IMR-90 (cell line): Measurements from ENCODE around the gene DNAH8. TPM values are rescaled to one million over a fixed set of nuclear protein-coding genes. Genes with fewer than 3 reads are reported as not detected.

Experiments used
- ATAC-seq: fragments of 200-7000 bp; cut with Tn5 transposase; 2 replicates; pipeline ENCODE4 v1.9.1; 2020; ENCODE audit warnings: low read depth, mild to moderate bottlenecking, moderate library complexity
- BruUV-seq: library from RNA; stranded (reverse); fragments of 400-500 nt; replicated peaks from 2 replicates; lab custom pipeline; 2021; lab: Mats Ljungman, UMichigan
- CTCF ChIA-PET: fragments of 300-600 bp; formaldehyde crosslinking; extraction: SDS; loops from one replicate; lab custom pipeline; 2021; ENCODE audit warnings: antibody characterized with exemption; lab: Yijun Ruan, JAX
- POLR2A ChIA-PET: fragments of 300-600 bp; sonication (Branson Sonifier 250); formaldehyde crosslinking; loops from one replicate; lab custom pipeline; 2022; ENCODE audit warnings: antibody characterized with exemption; ENCODE audit not compliant: unreplicated experiment; lab: Charles Lee
- DNase-seq: peaks from one replicate; pipeline ENCODE4 v3.0.0; 2013
- H2AFZ ChIP-seq: replicated peaks from 2 replicates; pipeline ENCODE3; 2013; ENCODE audit warnings: low read length, mild to moderate bottlenecking; ENCODE audit not compliant: poor library complexity
- H2AK5ac ChIP-seq: 2 replicates; pipeline ENCODE4 v1.6.1; 2013; ENCODE audit warnings: low read depth, low read length, inconsistent platforms
- H2AK9ac ChIP-seq: replicated peaks from 2 replicates; pipeline ENCODE3; 2013; ENCODE audit warnings: mild to moderate bottlenecking, low read depth, low read length, moderate library complexity; ENCODE audit not compliant: poor library complexity
- H2BK120ac ChIP-seq: 2 replicates; pipeline ENCODE4 v1.6.1; 2013; ENCODE audit warnings: low read depth, low read length, inconsistent platforms
- H2BK15ac ChIP-seq: 3 replicates; pipeline ENCODE4 v1.6.1; 2013; ENCODE audit warnings: low read depth, low read length, inconsistent platforms
- H2BK20ac ChIP-seq: 2 replicates; pipeline ENCODE4 v1.6.1; 2013; ENCODE audit warnings: low read depth, mild to moderate bottlenecking, inconsistent platforms, low read length, moderate library complexity
- H2BK5ac ChIP-seq: 2 replicates; pipeline ENCODE4 v1.6.1; 2013; ENCODE audit warnings: mild to moderate bottlenecking, low read depth, low read length, inconsistent platforms; ENCODE audit not compliant: poor library complexity, severe bottlenecking
- H3K14ac ChIP-seq: replicated peaks from 2 replicates; pipeline ENCODE4 v1.6.1; 2013; ENCODE audit warnings: low read depth, low read length, inconsistent platforms
- H3K18ac ChIP-seq: 2 replicates; pipeline ENCODE4 v1.6.1; 2013; ENCODE audit warnings: low read depth, low read length, control low read depth
- H3K23ac ChIP-seq: 2 replicates; pipeline ENCODE4 v1.6.1; 2013; ENCODE audit warnings: low read depth, low read length, inconsistent platforms
- H3K27ac ChIP-seq: 2 replicates; pipeline ENCODE4 v1.5.1; 2013; ENCODE audit warnings: mild to moderate bottlenecking, control low read depth, low read length; ENCODE audit not compliant: insufficient read depth
- H3K27me3 ChIP-seq: 2 replicates; pipeline ENCODE4 v1.6.1; 2013; ENCODE audit warnings: low read length; ENCODE audit not compliant: control insufficient read depth, insufficient read depth
- H3K36me3 ChIP-seq: 2 replicates; pipeline ENCODE4 v1.6.1; 2013; ENCODE audit warnings: low read length, mixed read lengths; ENCODE audit not compliant: control insufficient read depth, insufficient read depth
- H3K4ac ChIP-seq: 2 replicates; pipeline ENCODE4 v1.6.1; 2013; ENCODE audit warnings: low read depth, low read length, inconsistent platforms
- H3K4me1 ChIP-seq: 2 replicates; pipeline ENCODE4 v1.6.1; 2013; ENCODE audit warnings: low read length, mixed read lengths; ENCODE audit not compliant: control insufficient read depth, insufficient read depth
- H3K4me2 ChIP-seq: 2 replicates; pipeline ENCODE4 v1.6.1; 2013; ENCODE audit warnings: low read depth, mild to moderate bottlenecking, control low read depth, low read length, moderate library complexity
- H3K4me3 ChIP-seq: 2 replicates; pipeline ENCODE4 v1.5.1; 2013; ENCODE audit warnings: low read depth, mild to moderate bottlenecking, control low read depth, low read length, moderate library complexity; ENCODE audit not compliant: insufficient read depth
- H3K56ac ChIP-seq: 2 replicates; pipeline ENCODE4 v1.6.1; 2013; ENCODE audit warnings: low read length, inconsistent platforms; ENCODE audit not compliant: insufficient read depth; ENCODE audit errors: extremely low read depth
- H3K79me1 ChIP-seq, 2 experiments: 2 replicates each; pipeline ENCODE4 v1.6.1; 2013; ENCODE audit warnings: low read length in 2 of 2, inconsistent platforms in 1 of 2, low read depth in 1 of 2
- H3K9ac ChIP-seq: 2 replicates; pipeline ENCODE4 v1.6.1; 2013; ENCODE audit warnings: low read depth, low read length, control low read depth
- H3K9me1 ChIP-seq: 2 replicates; pipeline ENCODE4 v1.6.1; 2013; ENCODE audit warnings: low read length, inconsistent platforms; ENCODE audit not compliant: insufficient read depth
- H3K9me3 ChIP-seq: 2 replicates; pipeline ENCODE4 v1.6.1; 2013; ENCODE audit warnings: low read length; ENCODE audit not compliant: control insufficient read depth, insufficient read depth
- H4K20me1 ChIP-seq: 2 replicates; pipeline ENCODE4 v1.6.1; 2013; ENCODE audit warnings: low read length, inconsistent platforms; ENCODE audit not compliant: insufficient read depth
- H4K5ac ChIP-seq: 2 replicates; pipeline ENCODE4 v1.6.1; 2013; ENCODE audit warnings: mild to moderate bottlenecking, low read depth, low read length, control low read depth
- H4K8ac ChIP-seq, 2 experiments: 2 replicates each; pipeline ENCODE4 v1.6.1; 2013; ENCODE audit warnings: low read depth in 2 of 2, low read length in 2 of 2, control low read depth in 1 of 2, inconsistent platforms in 1 of 2
- H4K91ac ChIP-seq: 2 replicates; pipeline ENCODE4 v1.6.1; 2013; ENCODE audit warnings: low read depth, low read length, inconsistent platforms; ENCODE audit not compliant: insufficient read depth
- BHLHE40 ChIP-seq: fragments of 150-350 bp; IDR thresholded peaks from 2 replicates; pipeline ENCODE4 v1.6.1; 2016; ENCODE audit warnings: mild to moderate bottlenecking, low read depth, low read length
- CHD1 ChIP-seq: IDR thresholded peaks from 2 replicates; pipeline ENCODE4 v1.6.1; 2012; ENCODE audit warnings: low read depth, low read length, improper control_type of control experiment
- ELK1 ChIP-seq: fragments of 150-350 bp; IDR thresholded peaks from 2 replicates; pipeline ENCODE4 v1.6.1; 2016; ENCODE audit warnings: low read depth, mild to moderate bottlenecking, low read length, moderate library complexity, borderline replicate concordance
- FOS ChIP-seq: fragments of 150-350 bp; IDR thresholded peaks from 2 replicates; pipeline ENCODE4 v1.6.1; 2016; ENCODE audit warnings: low read depth, low read length
- MAZ ChIP-seq: IDR thresholded peaks from 2 replicates; pipeline ENCODE4 v1.6.1; 2012; ENCODE audit warnings: low read depth, mild to moderate bottlenecking, low read length, improper control_type of control experiment, moderate library complexity, borderline replicate concordance
- NFE2L2 ChIP-seq: fragments of 150-350 bp; IDR thresholded peaks from 2 replicates; pipeline ENCODE4 v1.6.1; 2016; ENCODE audit warnings: low read depth, mild to moderate bottlenecking, low read length
- POLR2A ChIP-seq: IDR thresholded peaks from 2 replicates; pipeline ENCODE4 v1.6.1; 2012; ENCODE audit warnings: mild to moderate bottlenecking, low read depth, low read length
- RAD21 ChIP-seq: IDR thresholded peaks from 2 replicates; pipeline ENCODE4 v1.6.1; 2012; ENCODE audit warnings: low read length, improper control_type of control experiment
- RCOR1 ChIP-seq: IDR thresholded peaks from 2 replicates; pipeline ENCODE4 v1.6.1; 2012; ENCODE audit warnings: mild to moderate bottlenecking, low read length, improper control_type of control experiment; ENCODE audit not compliant: insufficient replicate concordance
- RFX5 ChIP-seq: IDR thresholded peaks from 2 replicates; pipeline ENCODE4 v1.8.0; 2012; ENCODE audit warnings: low read depth, mild to moderate bottlenecking, low read length, moderate library complexity
- SMC3 ChIP-seq: fragments of 150-350 bp; IDR thresholded peaks from 2 replicates; pipeline ENCODE4 v1.6.1; 2016; ENCODE audit warnings: low read depth, mild to moderate bottlenecking, antibody characterized with exemption, low read length, moderate library complexity
- WGBS, 2 experiments: methylation state at CpG; one replicate each; pipeline versions ENCODE4 v1.1.5 to v1.1.7; 2013; ENCODE audit warnings: missing lambda C conversion rate in 2 of 2; ENCODE audit not compliant: insufficient read length in 1 of 2; ENCODE audit errors: extremely low coverage in 2 of 2; 5-methylcytosine and 5-hydroxymethylcytosine counted together
- dilution Hi-C: fragments of 300-500 bp; cut with HindIII; formaldehyde crosslinking; loops from one replicate; pipeline ENCODE4 v1.14.3; 2018; ENCODE audit warnings: low sequenced_read_pairs; ENCODE audit not compliant: unreplicated experiment
- in situ Hi-C: fragments of 300-500 bp; cut with MboI; formaldehyde crosslinking; loops from 3 replicates; pipeline ENCODE4 v1.14.3; 2019; ENCODE audit warnings: low sequenced_read_pairs, inconsistent platforms, mixed read lengths
- intact Hi-C: fragments of 100-400 bp; cut with micrococcal nuclease; formaldehyde crosslinking; loops from 2 replicates; pipeline ENCODE4 v1.10.0; 2022
- polyA plus RNA-seq, 3 experiments: library from polyadenylated mRNA; depleted of rRNA; stranded (reverse); fragments of >200 nt; gene quantifications; 2 replicates each; pipeline ENCODE4 v1.2.3, GENCODE V29; 2012; ENCODE audit warnings: low replicate concordance in 1 of 3
- total RNA-seq: library from RNA; depleted of rRNA; stranded (reverse); fragments of >200 nt; gene quantifications from 2 replicates; pipeline ENCODE4 v1.2.3, GENCODE V29; 2012
- TF ChIP-seq, protein P1 (sequence below): conservative IDR thresholded peaks from 2 replicates; pipeline ENCODE4 v1.5.1; 2012; ENCODE audit warnings: mild to moderate bottlenecking, low read depth, low read length, improper control_type of control experiment
- TF ChIP-seq, protein P2 (sequence below): fragments of 150-350 bp; IDR thresholded peaks from 2 replicates; pipeline ENCODE4 v1.6.1; 2017; ENCODE audit warnings: mild to moderate bottlenecking, antibody characterized with exemption, low read length, low read depth

The DNAH8 gene
- total and polyA plus RNA-seq, 2 of the 4 experiments (the other 2 are of a cell fraction) = not detected

- Histone ChIP-seq H3K4me1 (no peaks in the 10 kb centered on the region), H2AK9ac (no peak overlapping the region), H4K91ac (no peak overlapping the region), H4K8ac (no peak overlapping the region), H2BK15ac (no peak overlapping the region), H2BK20ac (no peak overlapping the region), H3K9ac (no peak overlapping the region), H3K4ac (no peak overlapping the region), H3K27me3 (no peaks in the 10 kb centered on the region), H3K18ac (no peak overlapping the region), H3K9me1 (no peaks in the 10 kb centered on the region), H3K4me3 (no peak overlapping the region), H2AFZ (no peak overlapping the region), H2BK120ac (no peak overlapping the region), H3K23ac (no peak overlapping the region), H2BK5ac (no peak overlapping the region), H3K56ac (no peak overlapping the region), H2AK5ac (no peak overlapping the region), H3K9me3 (no peaks in the 10 kb centered on the region), H3K14ac (no peak overlapping the region), H4K5ac (no peak overlapping the region), H3K4me2 (no peak overlapping the region), H3K79me1 (no peaks in the 10 kb centered on the region; a peak in 2 of 4 replicates), H3K36me3 (peaks cover 15% of the 10 kb centered on the region), H4K20me1 (no peaks in the 10 kb centered on the region), H3K27ac (no peak overlapping the region)
- ATAC-seq = no peak
- no peak for TF ChIP-seq BHLHE40
- TF ChIP-seq FOS = no peak
- no peak for TF ChIP-seq SMC3
- no peak for TF ChIP-seq NFE2L2
- TF ChIP-seq, protein P1, sequence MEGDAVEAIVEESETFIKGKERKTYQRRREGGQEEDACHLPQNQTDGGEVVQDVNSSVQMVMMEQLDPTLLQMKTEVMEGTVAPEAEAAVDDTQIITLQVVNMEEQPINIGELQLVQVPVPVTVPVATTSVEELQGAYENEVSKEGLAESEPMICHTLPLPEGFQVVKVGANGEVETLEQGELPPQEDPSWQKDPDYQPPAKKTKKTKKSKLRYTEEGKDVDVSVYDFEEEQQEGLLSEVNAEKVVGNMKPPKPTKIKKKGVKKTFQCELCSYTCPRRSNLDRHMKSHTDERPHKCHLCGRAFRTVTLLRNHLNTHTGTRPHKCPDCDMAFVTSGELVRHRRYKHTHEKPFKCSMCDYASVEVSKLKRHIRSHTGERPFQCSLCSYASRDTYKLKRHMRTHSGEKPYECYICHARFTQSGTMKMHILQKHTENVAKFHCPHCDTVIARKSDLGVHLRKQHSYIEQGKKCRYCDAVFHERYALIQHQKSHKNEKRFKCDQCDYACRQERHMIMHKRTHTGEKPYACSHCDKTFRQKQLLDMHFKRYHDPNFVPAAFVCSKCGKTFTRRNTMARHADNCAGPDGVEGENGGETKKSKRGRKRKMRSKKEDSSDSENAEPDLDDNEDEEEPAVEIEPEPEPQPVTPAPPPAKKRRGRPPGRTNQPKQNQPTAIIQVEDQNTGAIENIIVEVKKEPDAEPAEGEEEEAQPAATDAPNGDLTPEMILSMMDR = no peak
- no peak for TF ChIP-seq RAD21
- TF ChIP-seq RFX5 = no peak
- TF ChIP-seq, protein P2, sequence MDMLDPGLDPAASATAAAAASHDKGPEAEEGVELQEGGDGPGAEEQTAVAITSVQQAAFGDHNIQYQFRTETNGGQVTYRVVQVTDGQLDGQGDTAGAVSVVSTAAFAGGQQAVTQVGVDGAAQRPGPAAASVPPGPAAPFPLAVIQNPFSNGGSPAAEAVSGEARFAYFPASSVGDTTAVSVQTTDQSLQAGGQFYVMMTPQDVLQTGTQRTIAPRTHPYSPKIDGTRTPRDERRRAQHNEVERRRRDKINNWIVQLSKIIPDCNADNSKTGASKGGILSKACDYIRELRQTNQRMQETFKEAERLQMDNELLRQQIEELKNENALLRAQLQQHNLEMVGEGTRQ = no peak
- no peak for TF ChIP-seq MAZ
- no peak for TF ChIP-seq ELK1
- TF ChIP-seq RCOR1 = no peak
- TF ChIP-seq CHD1 = no peak
- TF ChIP-seq POLR2A = no peak
- intact Hi-C loops = no loop called here
- 89% methylated on average over 2 of the region's 7 CpGs; no CpG with 5 or more reads in 1 of the 2 experiments for WGBS, 2 experiments
- DNase-seq = no peak
- ChIA-PET CTCF (interaction anchor here (0.7 kb wide), 1 partner anchor 228 kb away, joined by 3 read pairs; no protein-coding TSS in a partner anchor), POLR2A (no interaction called here)
- dilution Hi-C loops = no loop called here
- no TSS peak for BruUV-seq
- in situ Hi-C loops = no loop called here
Observed at GRCh38 chr6:38678178-38678760, 36.8 kb upstream of the DNAH8 start.
